Measurements from ENCODE around the gene UGT1A10.

The UGT1A10 gene

DNA sequence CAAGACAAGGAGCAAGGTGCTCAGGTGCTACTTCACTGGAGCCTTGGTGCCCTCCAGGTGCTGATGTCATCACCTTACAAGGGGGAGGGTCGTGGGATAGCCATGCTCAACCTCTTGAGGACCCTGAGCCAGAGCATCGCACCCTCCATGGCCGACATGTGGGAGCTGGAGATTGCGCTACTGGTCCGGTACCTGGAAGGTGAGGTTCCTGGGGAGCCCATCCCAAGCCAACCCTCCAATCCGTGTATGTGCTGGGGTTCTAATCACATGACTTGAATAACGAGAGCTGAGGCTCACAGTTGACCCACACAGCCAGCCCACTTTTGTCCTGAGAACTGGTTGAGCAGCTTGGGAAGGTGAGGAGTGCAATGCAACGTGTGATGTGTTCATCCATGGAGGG is 167.7 kb downstream of the UGT1A10 start:
- no peak for DNase-seq (ENCODE audit: low spot score)

GRCh38 chr2:233807215-233807865 is 171.1 kb downstream of the UGT1A10 start:
- DNase-seq (ENCODE audit: low spot score) = no peak

DNA sequence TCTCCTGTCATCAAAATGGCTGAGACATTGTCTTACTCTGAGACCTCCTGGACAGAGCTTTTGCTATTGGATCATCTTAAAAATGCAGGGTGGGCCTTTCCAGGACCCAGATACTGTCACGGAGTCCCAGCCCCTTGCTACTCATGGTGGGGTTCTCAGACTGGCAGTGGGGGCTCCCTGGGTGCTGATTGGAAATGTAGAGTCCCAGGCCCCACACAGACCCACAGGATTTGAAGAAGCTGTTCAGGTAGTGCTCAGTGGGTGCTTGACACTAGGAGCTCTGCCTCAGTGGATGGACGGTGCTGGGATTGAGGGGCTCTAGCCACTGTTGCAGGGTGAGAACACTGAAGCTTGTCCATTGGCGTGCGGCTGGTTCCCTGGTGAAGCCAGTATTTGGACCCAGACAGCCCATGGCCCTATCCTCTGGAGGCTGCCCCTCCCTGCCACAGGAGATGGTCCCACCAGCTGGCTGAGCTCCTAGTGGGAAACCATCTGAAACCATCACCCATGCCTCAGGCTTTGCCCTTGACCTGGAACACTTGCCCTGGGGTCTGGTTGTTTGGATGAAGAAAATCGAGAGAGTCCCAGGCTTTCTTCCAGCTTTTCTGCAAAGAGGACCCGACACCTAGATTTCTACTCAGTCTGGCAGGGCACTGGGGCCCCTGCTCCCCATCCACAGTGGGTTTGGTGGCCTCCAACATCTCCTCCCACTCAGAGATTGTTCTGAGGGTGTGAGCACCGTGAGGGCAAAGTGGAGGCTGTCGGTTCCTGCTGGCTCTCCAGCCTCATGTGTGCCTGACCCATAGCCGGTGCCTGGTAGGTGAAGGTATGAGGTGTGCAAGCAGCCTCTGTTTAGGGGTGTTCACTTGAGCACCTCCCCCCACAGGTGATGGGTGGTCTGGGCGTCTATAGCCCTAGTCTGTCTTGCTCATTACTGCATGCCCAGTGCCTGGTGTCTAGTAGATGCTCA is 172.0 kb downstream of the UGT1A10 start:
- no peak for DNase-seq (ENCODE audit: low spot score)

DNA sequence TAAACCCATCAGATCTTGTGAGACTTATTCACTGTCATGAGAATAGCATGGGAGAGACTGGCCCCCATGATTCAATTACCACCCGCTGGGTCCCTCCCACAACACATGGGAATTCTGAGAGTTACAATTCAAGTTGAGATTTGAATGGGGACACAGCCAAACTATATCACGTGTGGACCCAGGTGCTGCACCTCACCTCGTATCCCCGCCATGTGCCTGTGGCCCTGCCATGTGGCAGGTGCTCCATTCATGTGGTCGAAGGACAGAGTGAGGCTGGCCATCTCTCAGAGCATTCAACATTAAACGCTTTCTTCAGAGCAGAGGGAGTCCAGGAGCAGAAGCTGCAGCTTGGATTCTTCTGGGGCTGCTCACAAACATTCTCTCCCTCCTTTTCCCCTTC is 174.1 kb downstream of the UGT1A10 start:
- no peak for DNase-seq (ENCODE audit: low spot score)

GRCh38 chr2:233811087-233811486 is 174.8 kb downstream of the UGT1A10 start:
- DNase-seq (ENCODE audit: low spot score) = no peak

- DNase-seq (ENCODE audit: low spot score) = no peak
These were observed 175.5 kb downstream of the UGT1A10 start for GRCh38 chr2:233811732-233812131.

GRCh38 chr2:233813236-233814055 is 177.2 kb downstream of the UGT1A10 start:
- no peak for DNase-seq (ENCODE audit: low spot score)

- DNase-seq (ENCODE audit: low spot score) = no peak
These were observed 178.0 kb downstream of the UGT1A10 start for GRCh38 chr2:233814056-233814835.

GRCh38 chr2:233815861-233816260 is 179.6 kb downstream of the UGT1A10 start:
- no peak for DNase-seq (ENCODE audit: low spot score)

DNA sequence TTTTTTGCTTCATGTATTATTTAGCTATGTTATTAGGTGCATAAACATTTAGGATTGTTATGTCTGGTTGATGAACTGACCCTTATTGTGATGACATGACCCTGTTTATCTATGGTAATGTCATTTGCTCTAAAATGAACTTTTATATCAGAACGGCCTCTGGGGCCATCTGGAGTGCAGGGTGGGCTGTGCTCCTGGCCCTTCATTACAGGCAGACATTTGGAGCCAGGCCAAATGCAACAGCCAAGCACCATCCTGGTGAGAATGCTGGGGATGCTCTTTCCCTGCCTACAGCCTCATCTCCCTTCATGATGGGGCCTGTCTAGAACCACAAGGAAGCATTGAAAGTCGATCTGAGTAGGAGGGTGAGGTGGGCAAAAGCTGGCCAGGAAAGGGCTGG is 180.1 kb downstream of the UGT1A10 start:
- DNase-seq (ENCODE audit: low spot score) = no peak

DNA sequence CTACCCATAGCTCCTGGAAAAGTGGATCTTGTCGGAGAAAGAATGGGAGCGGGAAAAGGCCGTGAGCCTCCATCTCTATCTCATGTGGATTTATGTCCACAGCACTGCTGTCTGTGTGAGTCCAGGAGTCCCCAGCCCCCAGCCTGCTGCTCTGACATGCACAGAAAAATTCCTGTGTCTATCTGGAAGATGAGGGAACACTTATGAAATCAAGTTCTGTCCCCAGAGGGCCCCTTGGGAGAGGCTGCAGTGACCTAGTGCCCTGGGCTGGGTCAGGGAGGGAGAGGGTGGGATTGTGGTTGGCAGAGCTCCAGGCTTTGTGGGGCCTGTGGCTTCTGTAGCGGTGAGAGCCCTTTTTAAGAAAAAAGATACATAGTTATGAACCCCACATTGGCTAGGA is 180.5 kb downstream of the UGT1A10 start:
- DNase-seq (ENCODE audit: low spot score) = no peak

DNA sequence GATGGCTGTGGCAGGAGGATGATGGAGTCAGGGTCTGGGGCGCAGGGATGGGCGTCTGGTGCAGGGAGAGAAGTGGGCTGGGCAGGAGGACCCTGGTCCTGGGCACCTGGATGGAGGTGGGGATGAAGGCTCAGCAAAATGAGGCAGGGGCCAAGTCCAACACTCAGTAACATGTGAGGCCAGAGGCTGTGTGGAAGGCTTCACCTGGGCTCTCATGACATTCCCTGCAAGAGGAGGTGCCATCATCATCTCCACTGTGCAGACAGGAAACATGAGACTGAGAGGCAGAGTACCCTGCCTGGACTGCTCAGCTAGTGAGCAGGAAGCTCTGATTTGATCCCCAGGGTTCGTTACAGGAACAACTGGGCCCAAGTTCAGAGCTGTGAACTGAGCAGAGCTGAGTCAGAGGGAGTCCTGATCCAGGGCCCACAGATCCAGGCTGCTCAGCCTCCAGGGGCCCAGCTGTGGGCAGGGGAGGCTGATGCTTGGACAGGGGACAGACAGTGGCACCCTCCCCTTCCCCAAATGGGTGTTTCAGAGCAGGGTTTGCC is 181.2 kb downstream of the UGT1A10 start:
- DNase-seq (ENCODE audit: low spot score) = no peak

DNA sequence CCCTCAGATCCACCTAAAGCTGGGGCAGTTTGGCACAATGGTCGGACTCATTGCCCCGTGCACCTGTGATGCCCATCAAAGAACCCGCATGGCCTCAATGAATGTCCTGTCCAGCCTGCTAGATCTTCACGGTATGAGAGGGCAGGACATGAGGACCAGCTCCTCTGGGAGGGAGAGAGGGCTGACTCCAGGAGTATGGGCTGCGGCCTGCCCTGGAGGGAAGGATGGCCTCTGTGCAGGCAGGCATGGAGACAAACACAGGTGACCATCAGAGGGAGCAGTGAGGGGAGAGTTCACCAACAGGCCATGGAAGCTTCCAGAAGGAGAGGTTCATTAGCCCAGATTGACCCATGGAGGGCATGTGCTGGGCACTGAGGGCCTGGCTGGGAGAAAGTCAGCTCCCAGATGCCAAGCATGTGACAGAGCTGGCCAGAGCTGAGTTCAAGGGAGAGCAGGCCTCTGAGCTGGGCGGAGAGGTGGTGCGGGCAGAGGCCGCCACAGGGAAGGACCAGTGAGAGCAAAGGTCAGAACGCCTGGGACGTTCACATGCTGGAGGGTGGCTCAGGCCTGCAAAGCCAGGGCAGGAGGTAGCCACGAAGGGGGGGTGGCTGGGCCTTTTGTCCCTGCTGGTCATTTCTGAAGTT is 181.9 kb downstream of the UGT1A10 start:
- no peak for DNase-seq (ENCODE audit: low spot score)

GRCh38 chr2:233818639-233819621 is 182.7 kb downstream of the UGT1A10 start:
- no peak for DNase-seq (ENCODE audit: low spot score)

DNA sequence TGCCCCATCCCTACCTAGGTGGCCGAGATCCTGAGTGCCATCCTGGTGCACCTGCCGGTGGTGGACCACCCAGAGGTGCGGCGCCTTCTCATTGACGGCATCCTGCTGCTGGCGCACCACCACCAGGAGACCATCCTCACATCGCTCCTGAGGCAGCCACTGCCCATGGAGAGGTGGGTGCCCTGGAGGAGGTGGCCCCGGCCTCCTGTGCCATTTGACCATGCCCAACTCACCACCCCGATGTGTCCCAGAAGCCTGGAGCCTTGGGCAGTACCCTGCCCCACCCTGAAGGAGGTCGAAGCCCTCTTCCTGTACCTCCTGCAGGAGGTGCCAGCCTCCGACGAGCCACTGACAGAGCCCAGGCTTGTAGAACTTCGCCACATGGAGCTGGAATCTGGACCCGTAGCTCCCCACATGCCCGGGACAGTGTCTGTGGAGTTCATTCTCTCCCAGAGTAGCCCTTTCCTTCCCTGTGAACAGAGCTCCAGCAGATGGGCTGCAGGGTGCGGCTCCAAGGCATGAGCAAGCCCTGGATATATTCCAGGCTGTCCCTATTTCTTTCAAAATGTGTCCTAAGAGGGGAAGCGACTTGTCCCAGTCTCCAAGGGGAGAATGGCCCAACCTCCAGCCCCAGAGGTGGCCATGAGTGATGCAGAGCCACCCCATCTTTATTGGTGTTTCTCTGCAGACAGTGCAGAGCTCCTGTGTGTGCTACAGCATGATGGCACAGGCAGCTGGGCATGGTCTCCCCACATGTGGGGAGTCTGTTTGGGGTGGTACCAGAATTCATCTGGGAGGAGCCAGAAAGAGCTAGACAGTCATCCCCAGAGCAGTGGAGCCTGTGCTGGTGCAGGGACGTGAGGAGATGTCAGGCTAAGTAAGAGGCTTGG is 183.9 kb downstream of the UGT1A10 start:
- no peak for DNase-seq (ENCODE audit: low spot score)

DNA sequence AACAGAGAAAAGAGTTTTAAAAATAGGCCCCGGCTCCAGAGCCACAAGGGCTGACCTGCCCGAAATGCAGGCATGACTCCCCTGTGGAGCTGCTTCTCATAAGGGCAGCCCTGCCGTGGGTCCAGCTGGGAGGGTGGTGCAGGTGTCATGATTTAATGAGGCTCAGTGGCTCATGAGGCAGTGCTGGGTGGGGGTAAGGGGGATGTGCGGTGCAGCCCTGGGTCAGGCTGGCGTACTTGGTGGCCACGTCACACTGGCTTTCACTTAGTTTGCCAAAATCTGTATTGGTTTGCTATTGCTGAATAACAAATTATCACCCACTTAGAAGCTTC is 184.5 kb downstream of the UGT1A10 start:
- no peak for DNase-seq (ENCODE audit: low spot score)

DNA sequence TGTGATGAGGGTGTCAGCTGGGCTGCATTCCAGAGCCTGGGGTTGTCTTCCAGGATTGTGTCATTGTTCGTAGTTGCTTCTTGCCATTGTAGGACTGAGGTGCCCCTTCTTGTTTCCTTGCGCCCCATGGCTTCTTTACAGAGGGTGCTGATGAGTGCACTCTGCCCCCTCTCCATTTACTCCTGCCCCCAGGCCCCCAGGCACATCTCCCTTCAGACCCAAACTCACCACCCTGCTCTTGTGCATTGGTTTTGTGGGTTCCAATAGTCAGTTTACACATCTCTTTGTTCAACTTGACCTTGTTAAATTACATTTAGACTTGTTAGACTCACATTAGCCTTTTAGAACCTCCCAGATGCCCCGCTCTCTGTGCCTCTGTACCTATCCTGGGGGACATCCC is 184.9 kb downstream of the UGT1A10 start:
- DNase-seq (ENCODE audit: low spot score) = no peak

- DNase-seq (ENCODE audit: low spot score) = no peak
These were observed 185.5 kb downstream of the UGT1A10 start for GRCh38 chr2:233821709-233822100.

Measured in activated CD4-positive, alpha-beta T cell treated with anti-CD3 and anti-CD28 coated beads, Interleukin-2, Interleukin-4, amounts not matched to agents 100 ng/mL and 50 ng/mL, durations not matched to agents 16 hours and 8 hours (primary cell).